EL (cell line): ENCODE measurements around the gene CREBBP.
"Not testable (repeated sequence)": the region's sequence is repeated elsewhere in the genome, so short reads cannot be mapped to it uniquely, and the experiment has no call there.

Experiments used
- DNase-seq: peaks from one replicate; pipeline ENCODE4 v3.0.0-alpha.2; 2016

The CREBBP gene

GRCh38 chr16:3880623-3881498 lies at the start of gene CREBBP:
Gene CREBBP (minus strand): TSS chr16:3880713. CDS start chr16:3879916, 797 bp downstream.
- DNase-seq = peak; percentile 85

- not testable (repeated sequence) for DNase-seq
Measured at GRCh38 chr16:3927147-3927546, 46.6 kb upstream of the CREBBP start.

- DNase-seq = no peak
Measured at GRCh38 chr16:3924763-3925162, 44.2 kb upstream of the CREBBP start.

GRCh38 chr16:3922241-3922640 lies 41.7 kb upstream of the CREBBP start:
- no peak for DNase-seq

- no peak for DNase-seq
Measured at GRCh38 chr16:3920206-3920605, 39.7 kb upstream of the CREBBP start.

- no peak for DNase-seq
Measured at GRCh38 chr16:3919413-3919812, 38.9 kb upstream of the CREBBP start.

- DNase-seq = no peak
Measured at GRCh38 chr16:3915426-3916260, 35.1 kb upstream of the CREBBP start.

- no peak for DNase-seq
Measured at GRCh38 chr16:3912897-3913296, 32.4 kb upstream of the CREBBP start.

- DNase-seq = no peak
Measured at GRCh38 chr16:3912373-3912772, 31.9 kb upstream of the CREBBP start.

- not testable (repeated sequence) for DNase-seq
Measured at GRCh38 chr16:3911741-3912140, 31.2 kb upstream of the CREBBP start.

- DNase-seq = no peak
Measured at GRCh38 chr16:3909791-3910583, 29.5 kb upstream of the CREBBP start.

GRCh38 chr16:3908951-3909437 lies 28.5 kb upstream of the CREBBP start:
- DNase-seq = no peak

GRCh38 chr16:3907586-3907985 lies 27.1 kb upstream of the CREBBP start:
- no peak for DNase-seq

GRCh38 chr16:3906363-3906762 lies 25.9 kb upstream of the CREBBP start:
- DNase-seq = no peak

GRCh38 chr16:3904875-3905274 lies 24.4 kb upstream of the CREBBP start:
- DNase-seq = no peak

- no peak for DNase-seq
Measured at GRCh38 chr16:3890091-3890490, 9.6 kb upstream of the CREBBP start.

GRCh38 chr16:3889059-3889458 lies 8.5 kb upstream of the CREBBP start:
- DNase-seq = no peak

- DNase-seq = not testable (repeated sequence)
Measured at GRCh38 chr16:3885999-3886398, 5.5 kb upstream of the CREBBP start.

GRCh38 chr16:3884398-3884797 lies 3.9 kb upstream of the CREBBP start:
- DNase-seq = no peak

GRCh38 chr16:3882531-3882930 lies 2.0 kb upstream of the CREBBP start:
- DNase-seq = no peak

GRCh38 chr16:3881499-3881990 lies 1.0 kb upstream of the CREBBP start:
- no peak for DNase-seq

GRCh38 chr16:3879887-3880564 lies 487 bp downstream of the CREBBP start:
- peak; percentile 63 for DNase-seq
